Glutamatergic neuron (in vitro differentiated cells): Measurements from ENCODE around the gene UHRF2. TPM values are rescaled to one million over a fixed set of nuclear protein-coding genes. Genes with fewer than 3 reads are reported as not detected.

Source experiments
- DNase-seq: peaks from one replicate; pipeline ENCODE4 v3.0.0; 2022
- H3K27ac Mint-ChIP-seq: one replicate; pipeline ENCODE4 v1.8.0; 2020; ENCODE audit warnings: mild to moderate bottlenecking, mixed read lengths, inconsistent platforms; ENCODE audit not compliant: unreplicated experiment
- H3K27me3 Mint-ChIP-seq: one replicate; pipeline ENCODE4 v1.8.0; 2020; ENCODE audit warnings: mild to moderate bottlenecking, moderate library complexity, mixed read lengths, inconsistent platforms; ENCODE audit not compliant: unreplicated experiment
- H3K36me3 Mint-ChIP-seq: one replicate; pipeline ENCODE4 v1.8.0; 2020; ENCODE audit warnings: mild to moderate bottlenecking, mixed read lengths, inconsistent platforms; ENCODE audit not compliant: unreplicated experiment
- H3K4me1 Mint-ChIP-seq: one replicate; pipeline ENCODE4 v1.8.0; 2020; ENCODE audit warnings: mild to moderate bottlenecking, low read depth, mixed read lengths, inconsistent platforms; ENCODE audit not compliant: unreplicated experiment
- H3K4me3 Mint-ChIP-seq: one replicate; pipeline ENCODE4 v1.8.0; 2020; ENCODE audit warnings: mild to moderate bottlenecking, mixed read lengths, inconsistent platforms; ENCODE audit not compliant: unreplicated experiment
- H3K9me3 Mint-ChIP-seq: one replicate; pipeline ENCODE4 v1.8.0; 2020; ENCODE audit warnings: mild to moderate bottlenecking, moderate library complexity, mixed read lengths, inconsistent platforms; ENCODE audit not compliant: unreplicated experiment
- total RNA-seq: library from RNA; stranded (reverse); fragmentation: NEBNext Ultra II Directional; extraction: Animal tissue kit (Norgen Biotek cat#: 25700); gene quantifications from one replicate; pipeline ENCODE4 v1.2.1, GENCODE V29; 2021; ENCODE audit not compliant: unreplicated experiment
- TF ChIP-seq, protein P1 (sequence below): fragments of 200-600 bp; sonication (generic); IDR thresholded peaks from one replicate; pipeline ENCODE4 v1.5.0; 2021; ENCODE audit not compliant: partially characterized antibody, unreplicated experiment

The UHRF2 gene
- total RNA-seq, 1 donor from 2014 or later = 54.2 TPM

DNA sequence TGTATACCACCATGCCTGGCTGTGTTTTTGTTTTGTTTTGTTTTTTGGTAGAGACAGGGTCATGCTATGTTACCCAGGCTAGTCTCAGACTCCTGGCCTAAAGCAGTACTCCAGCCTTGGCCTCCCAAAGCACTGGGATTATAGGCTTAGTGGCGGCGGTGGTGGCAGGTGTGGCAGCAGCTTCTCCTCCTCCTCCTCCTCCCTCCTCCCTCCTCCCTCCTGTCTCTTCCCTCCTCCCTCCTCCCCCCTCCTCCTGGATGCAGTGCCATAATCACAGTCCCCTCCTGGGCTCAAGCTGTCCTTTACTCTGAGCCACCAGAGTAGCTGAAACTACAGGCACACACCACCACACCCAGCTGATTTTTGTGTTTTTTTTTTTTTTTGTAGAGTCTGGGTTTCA lies 71.2 kb downstream of the UHRF2 start:
- H3K36me3 Mint-ChIP-seq = no peaks in the 10 kb centered on the region
- no peaks in the 10 kb centered on the region for H3K27me3 Mint-ChIP-seq
- no peaks in the 10 kb centered on the region for H3K9me3 Mint-ChIP-seq
- no peak overlapping the region for H3K4me3 Mint-ChIP-seq
- H3K4me1 Mint-ChIP-seq = peaks cover 1% of the 10 kb centered on the region
- DNase-seq = no peak
- TF ChIP-seq, protein P1, sequence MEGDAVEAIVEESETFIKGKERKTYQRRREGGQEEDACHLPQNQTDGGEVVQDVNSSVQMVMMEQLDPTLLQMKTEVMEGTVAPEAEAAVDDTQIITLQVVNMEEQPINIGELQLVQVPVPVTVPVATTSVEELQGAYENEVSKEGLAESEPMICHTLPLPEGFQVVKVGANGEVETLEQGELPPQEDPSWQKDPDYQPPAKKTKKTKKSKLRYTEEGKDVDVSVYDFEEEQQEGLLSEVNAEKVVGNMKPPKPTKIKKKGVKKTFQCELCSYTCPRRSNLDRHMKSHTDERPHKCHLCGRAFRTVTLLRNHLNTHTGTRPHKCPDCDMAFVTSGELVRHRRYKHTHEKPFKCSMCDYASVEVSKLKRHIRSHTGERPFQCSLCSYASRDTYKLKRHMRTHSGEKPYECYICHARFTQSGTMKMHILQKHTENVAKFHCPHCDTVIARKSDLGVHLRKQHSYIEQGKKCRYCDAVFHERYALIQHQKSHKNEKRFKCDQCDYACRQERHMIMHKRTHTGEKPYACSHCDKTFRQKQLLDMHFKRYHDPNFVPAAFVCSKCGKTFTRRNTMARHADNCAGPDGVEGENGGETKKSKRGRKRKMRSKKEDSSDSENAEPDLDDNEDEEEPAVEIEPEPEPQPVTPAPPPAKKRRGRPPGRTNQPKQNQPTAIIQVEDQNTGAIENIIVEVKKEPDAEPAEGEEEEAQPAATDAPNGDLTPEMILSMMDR = no peak
- no peak overlapping the region for H3K27ac Mint-ChIP-seq

GRCh38 chr9:6488395-6488794 lies 75.4 kb downstream of the UHRF2 start:
- no peak for DNase-seq
- TF ChIP-seq, protein P1 = no peak
- H3K4me1 Mint-ChIP-seq = peaks cover 1% of the 10 kb centered on the region
- H3K27ac Mint-ChIP-seq = no peak overlapping the region
- no peaks in the 10 kb centered on the region for H3K36me3 Mint-ChIP-seq
- H3K9me3 Mint-ChIP-seq = no peaks in the 10 kb centered on the region
- H3K27me3 Mint-ChIP-seq = no peaks in the 10 kb centered on the region
- H3K4me3 Mint-ChIP-seq = no peak overlapping the region

DNA sequence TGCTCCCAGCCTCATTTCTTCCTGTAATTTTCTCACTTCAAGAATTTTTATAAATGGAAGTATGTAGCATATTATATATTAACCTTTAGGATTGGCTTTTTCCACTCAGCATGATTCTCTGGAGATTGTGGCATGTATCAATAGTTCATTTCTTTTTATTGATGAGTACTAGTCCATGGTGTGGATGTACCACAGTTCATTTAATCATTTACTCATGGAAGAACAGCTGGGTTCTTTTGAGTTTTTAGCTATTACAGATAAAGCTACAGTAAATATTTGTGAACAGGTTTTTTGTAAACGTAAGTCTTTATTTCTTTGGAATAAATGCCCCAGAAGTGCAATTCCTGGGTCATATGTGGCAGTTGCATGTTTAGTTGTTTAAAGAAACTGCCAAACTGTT lies 76.1 kb downstream of the UHRF2 start:
- no peak overlapping the region for H3K4me3 Mint-ChIP-seq
- no peak for DNase-seq
- no peaks in the 10 kb centered on the region for H3K9me3 Mint-ChIP-seq
- H3K27ac Mint-ChIP-seq = no peak overlapping the region
- TF ChIP-seq, protein P1 = no peak
- no peaks in the 10 kb centered on the region for H3K36me3 Mint-ChIP-seq
- H3K4me1 Mint-ChIP-seq = no peaks in the 10 kb centered on the region
- H3K27me3 Mint-ChIP-seq = no peaks in the 10 kb centered on the region

- H3K36me3 Mint-ChIP-seq = no peaks in the 10 kb centered on the region
- DNase-seq = no peak
- H3K27ac Mint-ChIP-seq = no peak overlapping the region
- H3K9me3 Mint-ChIP-seq = no peaks in the 10 kb centered on the region
- H3K4me3 Mint-ChIP-seq = no peak overlapping the region
- no peaks in the 10 kb centered on the region for H3K4me1 Mint-ChIP-seq
- TF ChIP-seq, protein P1 = no peak
- H3K27me3 Mint-ChIP-seq = no peaks in the 10 kb centered on the region
Measured at GRCh38 chr9:6490863-6491262, 77.9 kb downstream of the UHRF2 start.

DNA sequence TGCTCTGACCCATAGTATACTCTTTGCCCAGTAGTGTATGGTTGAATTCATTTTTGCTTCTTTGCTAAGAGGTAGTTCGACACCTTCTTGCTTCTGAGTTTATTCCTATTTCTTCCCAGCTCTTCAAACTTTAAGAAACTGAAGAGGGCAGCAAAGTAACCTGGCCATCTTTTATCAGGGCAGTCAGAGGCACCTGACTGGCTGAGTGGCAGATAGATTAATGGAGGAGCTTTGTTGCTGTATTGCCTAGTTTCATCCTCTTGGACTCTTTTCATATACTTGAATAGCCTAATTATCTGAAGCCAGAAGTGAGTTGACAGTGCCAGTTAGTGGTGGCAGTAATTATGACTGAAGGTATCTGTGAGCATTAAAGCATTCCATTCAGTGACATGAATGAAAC lies 82.5 kb downstream of the UHRF2 start:
- no peaks in the 10 kb centered on the region for H3K9me3 Mint-ChIP-seq
- H3K36me3 Mint-ChIP-seq = no peaks in the 10 kb centered on the region
- H3K4me3 Mint-ChIP-seq = no peak overlapping the region
- no peaks in the 10 kb centered on the region for H3K27me3 Mint-ChIP-seq
- no peak overlapping the region for H3K27ac Mint-ChIP-seq
- no peaks in the 10 kb centered on the region for H3K4me1 Mint-ChIP-seq
- DNase-seq = no peak
- TF ChIP-seq, protein P1 = no peak
